ENCODE data around the gene SSTR3.

The SSTR3 gene

DNA sequence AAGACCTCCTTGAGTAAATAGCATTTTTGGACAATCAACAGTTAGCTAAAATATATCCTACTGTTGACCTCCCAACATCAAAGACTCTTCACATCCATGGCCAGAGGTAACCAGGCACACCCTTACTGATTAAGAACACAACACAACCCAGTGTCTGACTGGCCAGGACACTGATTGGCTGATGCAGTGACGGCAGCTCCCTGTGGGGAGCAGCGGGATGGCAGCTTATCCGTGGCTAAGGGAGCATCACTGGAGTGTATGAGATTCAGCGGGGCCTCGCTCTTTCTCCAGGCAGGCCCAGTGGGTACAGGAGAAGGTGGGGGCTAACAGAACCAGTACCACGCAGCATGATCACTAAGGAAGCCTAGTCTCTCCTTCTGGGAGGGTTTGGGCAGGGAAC, 52.2 kb downstream of the SSTR3 start:
- DNase-seq: peak in 1 of 10 donors; percentile 9
- intact Hi-C loops (cut with DNase I): no loop called here

DNA sequence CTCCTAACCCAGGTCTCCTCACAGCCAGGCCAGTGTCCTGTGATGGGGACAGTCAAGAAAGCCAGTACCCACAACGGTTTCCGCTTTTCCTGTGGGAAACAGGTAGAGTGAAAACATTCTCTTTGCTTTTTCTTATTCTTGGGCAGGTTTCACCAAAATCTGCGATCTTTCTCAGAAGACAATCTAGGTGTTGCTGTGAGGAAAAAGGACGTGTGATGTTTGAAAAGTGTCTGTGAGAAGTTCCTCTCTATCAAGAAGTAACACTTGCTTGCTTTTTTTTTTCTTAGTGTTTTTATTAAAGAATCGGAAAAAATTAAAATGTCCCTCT, 53.4 kb downstream of the SSTR3 start:
- intact Hi-C loops (cut with DNase I): no loop called here
- DNase-seq: no peak

DNA sequence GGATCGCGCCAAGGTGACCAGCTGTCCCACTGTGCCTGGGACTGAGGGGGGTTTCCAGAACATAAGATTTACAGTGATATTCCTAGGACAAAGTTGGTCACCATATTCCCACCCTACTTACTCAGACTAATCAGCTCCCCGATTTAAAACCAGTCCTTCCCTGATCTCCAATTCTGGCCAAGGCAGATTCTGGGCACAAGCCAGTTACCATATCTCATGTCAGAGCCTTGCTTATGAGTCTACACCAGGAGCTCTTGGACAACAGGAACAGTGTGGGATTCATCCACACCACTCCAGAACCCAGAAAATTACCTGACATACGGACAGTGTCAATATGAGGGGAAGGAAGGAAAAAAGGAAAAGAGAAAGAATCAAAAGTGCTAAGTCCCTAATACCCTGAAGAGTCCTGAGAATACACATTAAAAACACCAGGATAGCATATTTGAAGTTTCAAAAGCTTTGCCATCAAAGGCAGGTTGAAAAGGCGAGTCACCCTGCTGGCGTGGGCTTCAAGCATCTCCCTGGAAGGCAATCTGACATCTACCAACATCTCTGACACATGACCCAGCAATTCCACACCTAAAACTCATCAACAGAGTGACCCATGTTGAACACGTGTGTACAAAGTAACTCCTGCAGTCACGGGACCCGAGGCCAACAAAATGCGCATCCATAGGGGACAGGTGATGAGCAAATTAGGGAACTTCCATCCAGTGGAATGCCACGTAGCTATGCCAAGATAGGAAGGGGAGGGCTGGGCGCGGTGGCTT, 54.6 kb downstream of the SSTR3 start:
- intact Hi-C loops (cut with DNase I): no loop called here
- DNase-seq: no peak

DNA sequence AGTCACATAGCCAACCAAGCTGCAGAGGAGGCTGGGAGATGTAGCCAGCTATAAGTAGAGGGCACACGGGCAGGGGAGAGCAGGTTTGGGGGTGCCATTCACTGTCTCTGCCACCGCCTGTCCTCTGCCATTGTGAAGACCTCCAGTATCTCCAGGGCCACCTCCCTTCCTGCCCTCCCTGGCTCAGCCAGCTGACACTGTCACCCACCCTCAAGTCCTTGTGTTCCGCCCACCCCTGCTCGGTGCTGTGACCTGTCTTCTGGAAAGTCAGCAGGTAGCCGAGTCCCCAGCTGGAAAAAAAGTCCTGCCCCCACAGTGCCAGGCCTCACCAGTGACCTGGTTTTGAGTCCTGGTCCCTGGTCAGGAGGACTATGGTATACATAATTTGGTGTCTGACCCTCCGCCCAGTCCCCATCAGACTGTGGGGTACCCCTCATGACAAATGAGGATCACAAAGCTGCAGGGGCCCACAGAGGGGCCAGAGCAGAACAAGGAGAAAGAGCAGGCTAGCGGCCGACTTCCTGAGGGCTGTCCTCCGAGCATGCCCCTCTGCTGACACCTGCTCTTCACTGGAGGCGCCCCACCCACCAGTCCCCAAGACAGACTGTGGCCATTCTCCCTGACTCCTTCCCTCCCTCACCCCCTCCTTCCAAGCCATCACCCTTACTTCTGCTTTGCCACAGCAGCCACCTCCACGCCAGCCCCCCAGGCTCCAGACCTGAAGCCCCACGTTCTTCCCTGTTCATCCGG, 55.4 kb downstream of the SSTR3 start:
- DNase-seq: no peak
- intact Hi-C loops (cut with DNase I): no loop called here

DNA sequence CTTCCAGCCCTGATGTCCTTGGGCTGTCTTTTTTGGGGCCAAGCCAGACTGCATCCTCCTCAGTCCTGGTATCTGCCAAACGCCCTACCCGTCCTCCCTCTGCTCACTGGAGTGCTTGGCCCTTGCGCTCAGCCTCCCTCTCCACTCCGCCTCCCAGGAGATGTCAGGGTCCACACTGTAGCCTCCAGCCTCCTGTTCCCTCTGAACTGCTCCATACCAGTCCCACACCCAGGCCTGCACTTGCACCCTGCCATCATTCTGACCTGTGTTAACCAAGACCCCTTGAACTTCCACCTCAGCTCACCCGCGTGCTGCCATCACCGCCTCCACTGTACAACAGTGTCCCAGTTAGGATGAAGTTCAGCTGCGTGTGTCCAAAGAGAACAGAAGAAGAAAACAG, 56.3 kb downstream of the SSTR3 start:
- intact Hi-C loops (cut with DNase I): no loop called here
- DNase-seq: no peak

DNA sequence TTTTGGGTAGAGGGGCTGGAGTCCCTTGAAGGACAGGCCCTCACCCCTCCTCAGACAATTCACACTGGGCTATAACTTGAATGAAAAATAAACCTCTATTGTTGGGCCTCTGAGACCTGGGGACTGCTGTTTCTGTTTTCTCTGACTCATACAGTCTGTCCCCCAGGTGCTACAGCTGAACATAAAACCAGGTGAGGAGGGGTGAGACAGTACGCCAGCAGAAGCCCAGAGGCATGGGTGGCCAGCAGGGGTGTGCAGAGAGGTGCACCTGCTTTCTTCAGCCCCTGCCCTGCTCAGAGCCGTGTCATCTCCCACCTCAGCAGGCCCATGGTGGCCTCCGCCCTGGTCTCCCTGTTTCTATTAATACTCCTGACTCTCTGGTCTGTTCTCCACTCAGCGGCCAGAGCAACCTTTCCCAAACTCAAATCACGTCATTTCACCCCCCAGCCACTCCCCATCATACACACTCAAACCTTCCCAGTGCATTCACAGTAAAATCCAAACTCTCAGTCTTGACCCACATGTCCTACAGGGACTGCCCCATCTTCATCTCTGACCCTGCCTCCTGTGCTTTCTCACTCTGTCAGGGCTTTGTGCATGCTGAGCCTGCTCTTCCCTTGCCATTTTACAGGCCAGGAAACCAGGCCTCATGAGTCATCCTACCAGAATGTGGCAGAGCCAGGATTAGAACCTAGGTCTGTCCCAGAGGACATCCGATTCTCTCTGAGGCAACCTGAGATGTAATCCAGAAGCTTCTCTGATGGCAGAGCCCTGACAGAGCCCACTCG, 57.2 kb downstream of the SSTR3 start:
- no peak for DNase-seq
- intact Hi-C loops (cut with DNase I): no loop called here
